ENCODE data around the gene CFAP91. TPM values are rescaled to one million over a fixed set of nuclear protein-coding genes. Genes with fewer than 3 reads are reported as not detected.

CFAP91 gene
- total RNA-seq, 2 experiments from 2014 or later, result not detected

- DNase-seq (peak in 2 of 14 experiments; percentile 9 to 30), ATAC-seq (ENCODE audit: poor library complexity) (no peak)
- H3K4me1 ChIP-seq (ENCODE audit: insufficient read depth, low read length), result no peaks in the 10 kb centered on the region
- Mint-ChIP-seq H3K4me1 (ENCODE audit: low read depth) (no peaks in the 10 kb centered on the region), H3K9me3 (no peaks in the 10 kb centered on the region), H3K27ac (no peak overlapping the region), H3K4me3 (no peak overlapping the region), H3K36me3 (ENCODE audit: low read depth) (peaks cover 30% of the 10 kb centered on the region), H3K27me3 (no peaks in the 10 kb centered on the region)
- H3K36me3 ChIP-seq (ENCODE audit: insufficient read depth, low read length), result peaks cover 34% of the 10 kb centered on the region
- ChIA-PET CTCF (no interaction called here), POLR2A (interaction anchor here (1.3 kb wide), 1 partner anchor 8 kb away, joined by 6 read pairs; no protein-coding TSS in a partner anchor)
- H3K27ac ChIP-seq (ENCODE audit: low read depth in 1 of 2, low read length in 2 of 2), result no peak overlapping the region
- intact Hi-C loops (cut with DNase I, micrococcal nuclease), result no loop called here
- H3K27me3 ChIP-seq (ENCODE audit: control insufficient read depth in 1 of 2, insufficient read depth in 2 of 2, low read length in 2 of 2), result no peaks in the 10 kb centered on the region
- no peak overlapping the region for H3K4me3 ChIP-seq (ENCODE audit: low read length)
- TF ChIP-seq CTCF (IDR thresholded peaks at IDR 0.05), result no peak
- H3K9me3 ChIP-seq (ENCODE audit: control insufficient read depth in 1 of 2, insufficient read depth in 1 of 2, low read length in 2 of 2), result no peaks in the 10 kb centered on the region
Observed at GRCh38 chr3:119664850-119665379, 37.9 kb upstream of the CFAP91 start.

- Histone ChIP-seq H3K27me3 (ENCODE audit: control insufficient read depth in 1 of 2, insufficient read depth in 2 of 2, low read length in 2 of 2) (no peaks in the 10 kb centered on the region), H3K36me3 (ENCODE audit: insufficient read depth, low read length) (peaks cover 45% of the 10 kb centered on the region), H3K4me3 (ENCODE audit: low read length) (no peak overlapping the region), H3K9me3 (ENCODE audit: control insufficient read depth in 1 of 2, insufficient read depth in 1 of 2, low read length in 2 of 2) (no peaks in the 10 kb centered on the region), H3K27ac (ENCODE audit: low read depth in 1 of 2, low read length in 2 of 2) (no peak overlapping the region), H3K4me1 (ENCODE audit: insufficient read depth, low read length) (no peaks in the 10 kb centered on the region)
- peaks cover 41% of the 10 kb centered on the region for H3K36me3 Mint-ChIP-seq (ENCODE audit: low read depth)
- no peak for DNase-seq
- H3K4me3 Mint-ChIP-seq, result no peak overlapping the region
- peaks cover 6% of the 10 kb centered on the region for H3K4me1 Mint-ChIP-seq (ENCODE audit: low read depth)
- ChIA-PET CTCF (no interaction called here), POLR2A (no interaction called here)
- H3K9me3 Mint-ChIP-seq, result no peaks in the 10 kb centered on the region
- no peak overlapping the region for H3K27ac Mint-ChIP-seq
- H3K27me3 Mint-ChIP-seq, result no peaks in the 10 kb centered on the region
- no peak for ATAC-seq (ENCODE audit: poor library complexity)
- intact Hi-C loops (cut with DNase I, micrococcal nuclease), result no loop called here
- TF ChIP-seq CTCF (IDR thresholded peaks at IDR 0.05), result no peak
Observed at GRCh38 chr3:119665954-119666559, 36.8 kb upstream of the CFAP91 start.

- H3K27me3 ChIP-seq (ENCODE audit: control insufficient read depth in 1 of 2, insufficient read depth in 2 of 2, low read length in 2 of 2), result no peaks in the 10 kb centered on the region
- Mint-ChIP-seq H3K9me3 (no peaks in the 10 kb centered on the region), H3K4me3 (no peak overlapping the region), H3K27ac (peak overlapping the region; percentile 78), H3K36me3 (ENCODE audit: low read depth) (peaks cover 78% of the 10 kb centered on the region), H3K27me3 (no peaks in the 10 kb centered on the region), H3K4me1 (ENCODE audit: low read depth) (peaks cover 25% of the 10 kb centered on the region)
- CTCF ChIA-PET, result no interaction called here
- intact Hi-C loops (cut with DNase I, micrococcal nuclease), result loop anchor here in 1 of 2 experiments (10.0 kb wide), 1 partner anchor 425 kb away; the partner anchor contains the start of gene GSK3B
- no peaks in the 10 kb centered on the region for H3K4me1 ChIP-seq (ENCODE audit: insufficient read depth, low read length)
- POLR2A ChIA-PET, result no interaction called here
- H3K4me3 ChIP-seq (ENCODE audit: low read length), result no peak overlapping the region
- no peak for TF ChIP-seq CTCF (IDR thresholded peaks at IDR 0.05)
- DNase-seq, result no peak
- no peak overlapping the region for H3K27ac ChIP-seq (ENCODE audit: low read depth in 1 of 2, low read length in 2 of 2)
- peaks cover 78% of the 10 kb centered on the region for H3K36me3 ChIP-seq (ENCODE audit: insufficient read depth, low read length)
- no peaks in the 10 kb centered on the region for H3K9me3 ChIP-seq (ENCODE audit: control insufficient read depth in 1 of 2, insufficient read depth in 1 of 2, low read length in 2 of 2)
- ATAC-seq (ENCODE audit: poor library complexity), result no peak
Observed at GRCh38 chr3:119669906-119670570, 32.8 kb upstream of the CFAP91 start.
